ENCODE results near the gene GBP7. TPM values are rescaled to one million over a fixed set of nuclear protein-coding genes. Genes with fewer than 3 reads are reported as not detected.

The GBP7 gene
- total RNA-seq, 1 experiment from 2014 or later = not detected

GRCh38 chr1:89213347-89213746 is 37.5 kb upstream of the GBP7 start:
- H3K27ac ChIP-seq (ENCODE audit: low read depth, low read length, poor library complexity, severe bottlenecking) = no peak overlapping the region
- no peaks in the 10 kb centered on the region for H3K4me1 ChIP-seq (ENCODE audit: insufficient read depth, low read length, poor library complexity, severe bottlenecking)
- BruUV-seq (replicated peaks) = no TSS peak
- DNase-seq (ENCODE audit: low spot score) = no peak
- ChIA-PET CTCF (no interaction called here), POLR2A (ENCODE audit: low non-redundant PET) (no interaction called here)
- TF ChIP-seq EZH2 (IDR thresholded peaks at IDR 0.05; ENCODE audit: borderline replicate concordance, low read depth, low read length, poor library complexity, severe bottlenecking) = no peak
- TF ChIP-seq CTCF (conservative IDR thresholded peaks at IDR 0.05; ENCODE audit: low read depth, low read length) = no peak
- intact Hi-C loops (cut with micrococcal nuclease; ENCODE audit: unreplicated experiment) = no loop called here
- peaks cover 17% of the 10 kb centered on the region for H3K9me3 ChIP-seq (ENCODE audit: low read depth, low read length, poor library complexity, severe bottlenecking)
- no peak overlapping the region for H3K4me3 ChIP-seq (ENCODE audit: low read depth, low read length, poor library complexity, severe bottlenecking)
- no peaks in the 10 kb centered on the region for H3K36me3 ChIP-seq (ENCODE audit: insufficient read depth, low read length, poor library complexity, severe bottlenecking)
- no peaks in the 10 kb centered on the region for H3K27me3 ChIP-seq (replicated peaks; ENCODE audit: insufficient read depth, low read depth, low read length, poor library complexity)

- BruUV-seq (replicated peaks) = no TSS peak
- TF ChIP-seq CTCF (conservative IDR thresholded peaks at IDR 0.05; ENCODE audit: low read depth, low read length) = no peak
- TF ChIP-seq EZH2 (IDR thresholded peaks at IDR 0.05; ENCODE audit: borderline replicate concordance, low read depth, low read length, poor library complexity, severe bottlenecking) = no peak
- Histone ChIP-seq H3K4me1 (ENCODE audit: insufficient read depth, low read length, poor library complexity, severe bottlenecking) (no peaks in the 10 kb centered on the region), H3K27me3 (replicated peaks; ENCODE audit: insufficient read depth, low read depth, low read length, poor library complexity) (no peaks in the 10 kb centered on the region), H3K9me3 (ENCODE audit: low read depth, low read length, poor library complexity, severe bottlenecking) (peaks cover 17% of the 10 kb centered on the region), H3K36me3 (ENCODE audit: insufficient read depth, low read length, poor library complexity, severe bottlenecking) (no peaks in the 10 kb centered on the region), H3K27ac (ENCODE audit: low read depth, low read length, poor library complexity, severe bottlenecking) (no peak overlapping the region), H3K4me3 (ENCODE audit: low read depth, low read length, poor library complexity, severe bottlenecking) (no peak overlapping the region)
- POLR2A ChIA-PET (ENCODE audit: low non-redundant PET) = no interaction called here
- CTCF ChIA-PET = no interaction called here
- intact Hi-C loops (cut with micrococcal nuclease; ENCODE audit: unreplicated experiment) = no loop called here
- DNase-seq (ENCODE audit: low spot score) = no peak
These were observed 35.3 kb upstream of the GBP7 start for GRCh38 chr1:89211035-89211634.

- Histone ChIP-seq H3K27ac (ENCODE audit: low read depth, low read length, poor library complexity, severe bottlenecking) (no peak overlapping the region), H3K27me3 (replicated peaks; ENCODE audit: insufficient read depth, low read depth, low read length, poor library complexity) (no peaks in the 10 kb centered on the region), H3K4me1 (ENCODE audit: insufficient read depth, low read length, poor library complexity, severe bottlenecking) (peaks cover 9% of the 10 kb centered on the region), H3K36me3 (ENCODE audit: insufficient read depth, low read length, poor library complexity, severe bottlenecking) (no peaks in the 10 kb centered on the region), H3K4me3 (ENCODE audit: low read depth, low read length, poor library complexity, severe bottlenecking) (no peak overlapping the region), H3K9me3 (ENCODE audit: low read depth, low read length, poor library complexity, severe bottlenecking) (peaks cover 18% of the 10 kb centered on the region)
- POLR2A ChIA-PET (ENCODE audit: low non-redundant PET) = no interaction called here
- CTCF ChIA-PET = no interaction called here
- no peak for TF ChIP-seq CTCF (conservative IDR thresholded peaks at IDR 0.05; ENCODE audit: low read depth, low read length)
- TF ChIP-seq EZH2 (IDR thresholded peaks at IDR 0.05; ENCODE audit: borderline replicate concordance, low read depth, low read length, poor library complexity, severe bottlenecking) = no peak
- intact Hi-C loops (cut with micrococcal nuclease; ENCODE audit: unreplicated experiment) = no loop called here
- no peak for DNase-seq (ENCODE audit: low spot score)
- BruUV-seq (replicated peaks) = no TSS peak
These were observed 30.6 kb upstream of the GBP7 start for GRCh38 chr1:89206373-89206772.

Data from A673 (cell line).